ENCODE results near the gene CAMSAP3. TPM values are rescaled to one million over a fixed set of nuclear protein-coding genes. Genes with fewer than 3 reads are reported as not detected.

Gene CAMSAP3
- total RNA-seq, 1 experiment from 2014 or later, result 0.48 TPM

GRCh38 chr19:7607212-7607873 is 11.7 kb downstream of the CAMSAP3 start:
- in situ Hi-C loops (cut with HindIII; ENCODE audit: low pct_unique_long_range_greater_than_20kb, low sequenced_read_pairs), result no loop called here
- no peak for DNase-seq (ENCODE audit: low read depth, low spot score)

GRCh38 chr19:7607874-7608560 is 12.4 kb downstream of the CAMSAP3 start:
- DNase-seq (ENCODE audit: low read depth, low spot score), result no peak
- in situ Hi-C loops (cut with HindIII; ENCODE audit: low pct_unique_long_range_greater_than_20kb, low sequenced_read_pairs), result no loop called here

GRCh38 chr19:7610491-7611240 is 15.0 kb downstream of the CAMSAP3 start:
- in situ Hi-C loops (cut with HindIII; ENCODE audit: low pct_unique_long_range_greater_than_20kb, low sequenced_read_pairs), result no loop called here
- DNase-seq (ENCODE audit: low read depth, low spot score), result no peak

- in situ Hi-C loops (cut with HindIII; ENCODE audit: low pct_unique_long_range_greater_than_20kb, low sequenced_read_pairs), result no loop called here
- no peak for DNase-seq (ENCODE audit: low read depth, low spot score)
Observed at GRCh38 chr19:7611541-7612279, 16.0 kb downstream of the CAMSAP3 start.

- in situ Hi-C loops (cut with HindIII; ENCODE audit: low pct_unique_long_range_greater_than_20kb, low sequenced_read_pairs), result no loop called here
- no peak for DNase-seq (ENCODE audit: low read depth, low spot score)
Observed at GRCh38 chr19:7612282-7613274, 16.9 kb downstream of the CAMSAP3 start.

- no peak for DNase-seq (ENCODE audit: low read depth, low spot score)
- in situ Hi-C loops (cut with HindIII; ENCODE audit: low pct_unique_long_range_greater_than_20kb, low sequenced_read_pairs), result no loop called here
Observed at GRCh38 chr19:7614859-7615741, 19.4 kb downstream of the CAMSAP3 start.

GRCh38 chr19:7617172-7617571 is 21.5 kb downstream of the CAMSAP3 start:
- DNase-seq (ENCODE audit: low read depth, low spot score), result no peak
- in situ Hi-C loops (cut with HindIII; ENCODE audit: low pct_unique_long_range_greater_than_20kb, low sequenced_read_pairs), result no loop called here

- no peak for DNase-seq (ENCODE audit: low read depth, low spot score)
- in situ Hi-C loops (cut with HindIII; ENCODE audit: low pct_unique_long_range_greater_than_20kb, low sequenced_read_pairs), result no loop called here
Observed at GRCh38 chr19:7617735-7618134, 22.1 kb downstream of the CAMSAP3 start.

GRCh38 chr19:7618348-7618747 is 22.7 kb downstream of the CAMSAP3 start:
- no peak for DNase-seq (ENCODE audit: low read depth, low spot score)
- in situ Hi-C loops (cut with HindIII; ENCODE audit: low pct_unique_long_range_greater_than_20kb, low sequenced_read_pairs), result no loop called here

GRCh38 chr19:7618771-7619510 is 23.3 kb downstream of the CAMSAP3 start:
- in situ Hi-C loops (cut with HindIII; ENCODE audit: low pct_unique_long_range_greater_than_20kb, low sequenced_read_pairs), result no loop called here
- DNase-seq (ENCODE audit: low read depth, low spot score), result no peak

GRCh38 chr19:7619671-7620441 is 24.2 kb downstream of the CAMSAP3 start:
- no peak for DNase-seq (ENCODE audit: low read depth, low spot score)
- in situ Hi-C loops (cut with HindIII; ENCODE audit: low pct_unique_long_range_greater_than_20kb, low sequenced_read_pairs), result no loop called here

- DNase-seq (ENCODE audit: low read depth, low spot score), result no peak
- in situ Hi-C loops (cut with HindIII; ENCODE audit: low pct_unique_long_range_greater_than_20kb, low sequenced_read_pairs), result no loop called here
Observed at GRCh38 chr19:7620442-7621412, 25.1 kb downstream of the CAMSAP3 start.

- DNase-seq (ENCODE audit: low read depth, low spot score), result no peak
- in situ Hi-C loops (cut with HindIII; ENCODE audit: low pct_unique_long_range_greater_than_20kb, low sequenced_read_pairs), result no loop called here
Observed at GRCh38 chr19:7622933-7623685, 27.4 kb downstream of the CAMSAP3 start.
